ENCODE data around the gene MREG. TPM values are rescaled to one million over a fixed set of nuclear protein-coding genes. Genes with fewer than 3 reads are reported as not detected.
A peak's percentile ranks its signal among the peaks of the same experiment; 100 is the strongest.

MREG gene
- total RNA-seq, 1 donor from 2014 or later, result 9.1 TPM

GRCh38 chr2:215952860-215953637 is 60.3 kb downstream of the MREG start:
- Mint-ChIP-seq H3K9me3 (no peaks in the 10 kb centered on the region), H3K27ac (ENCODE audit: unreplicated experiment) (no peak overlapping the region), H3K27me3 (ENCODE audit: low read depth) (no peaks in the 10 kb centered on the region), H3K4me3 (no peak overlapping the region), H3K4me1 (peaks cover 10% of the 10 kb centered on the region), H3K36me3 (ENCODE audit: low read depth) (peaks cover 5% of the 10 kb centered on the region)
- TF ChIP-seq CTCF (conservative IDR thresholded peaks at IDR 0.05), result no peak
- no peak for DNase-seq (ENCODE audit: low read depth, low spot score)

- no peak overlapping the region for H3K27ac Mint-ChIP-seq (ENCODE audit: unreplicated experiment)
- DNase-seq (ENCODE audit: low read depth, low spot score), result no peak
- peaks cover 3% of the 10 kb centered on the region for H3K36me3 Mint-ChIP-seq (ENCODE audit: low read depth)
- no peak overlapping the region for H3K4me3 Mint-ChIP-seq
- peaks cover 10% of the 10 kb centered on the region for H3K4me1 Mint-ChIP-seq
- no peak for TF ChIP-seq CTCF (conservative IDR thresholded peaks at IDR 0.05)
- no peaks in the 10 kb centered on the region for H3K27me3 Mint-ChIP-seq (ENCODE audit: low read depth)
- no peaks in the 10 kb centered on the region for H3K9me3 Mint-ChIP-seq
These were observed 61.8 kb downstream of the MREG start for GRCh38 chr2:215951558-215951957.

GRCh38 chr2:215949991-215950404 is 63.4 kb downstream of the MREG start:
- DNase-seq (ENCODE audit: low read depth, low spot score), result no peak
- H3K36me3 Mint-ChIP-seq (ENCODE audit: low read depth), result peaks cover 6% of the 10 kb centered on the region
- no peak overlapping the region for H3K4me3 Mint-ChIP-seq
- no peaks in the 10 kb centered on the region for H3K27me3 Mint-ChIP-seq (ENCODE audit: low read depth)
- peak; percentile 73 for TF ChIP-seq CTCF (conservative IDR thresholded peaks at IDR 0.05)
- H3K9me3 Mint-ChIP-seq, result no peaks in the 10 kb centered on the region
- no peak overlapping the region for H3K27ac Mint-ChIP-seq (ENCODE audit: unreplicated experiment)
- peaks cover 10% of the 10 kb centered on the region for H3K4me1 Mint-ChIP-seq

GRCh38 chr2:215948051-215948450 is 65.3 kb downstream of the MREG start:
- Mint-ChIP-seq H3K36me3 (ENCODE audit: low read depth) (peaks cover 15% of the 10 kb centered on the region), H3K4me1 (peaks cover 10% of the 10 kb centered on the region), H3K27ac (ENCODE audit: unreplicated experiment) (no peak overlapping the region), H3K9me3 (peaks cover 2% of the 10 kb centered on the region), H3K4me3 (no peak overlapping the region), H3K27me3 (ENCODE audit: low read depth) (no peaks in the 10 kb centered on the region)
- no peak for DNase-seq (ENCODE audit: low read depth, low spot score)
- TF ChIP-seq CTCF (conservative IDR thresholded peaks at IDR 0.05), result no peak

- peaks cover 2% of the 10 kb centered on the region for H3K9me3 Mint-ChIP-seq
- no peak for TF ChIP-seq CTCF (conservative IDR thresholded peaks at IDR 0.05)
- peaks cover 15% of the 10 kb centered on the region for H3K36me3 Mint-ChIP-seq (ENCODE audit: low read depth)
- DNase-seq (ENCODE audit: low read depth, low spot score), result no peak
- H3K4me1 Mint-ChIP-seq, result peaks cover 4% of the 10 kb centered on the region
- no peak overlapping the region for H3K4me3 Mint-ChIP-seq
- H3K27ac Mint-ChIP-seq (ENCODE audit: unreplicated experiment), result no peak overlapping the region
- no peaks in the 10 kb centered on the region for H3K27me3 Mint-ChIP-seq (ENCODE audit: low read depth)
These were observed 66.8 kb downstream of the MREG start for GRCh38 chr2:215946586-215946985.

All from neural crest cell (in vitro differentiated cells).